Suprapubic skin (tissue), 4 donors: ENCODE measurements around the gene EPG5.

Source experiments
- POLR2A ChIP-seq, 2 donors: fragments of 450-650 bp; IDR thresholded peaks; one replicate each; pipeline ENCODE4 v1.6.1; 2017; ENCODE audit warnings: antibody characterized with exemption in 2 of 2, mild to moderate bottlenecking in 2 of 2, moderate library complexity in 2 of 2
- POLR2AphosphoS5 ChIP-seq, 3 donors: sonication (generic); formaldehyde crosslinking; IDR thresholded peaks; one replicate each; pipeline ENCODE4 v1.6.1; 2017; ENCODE audit warnings: antibody characterized with exemption in 3 of 3
- TF ChIP-seq, protein P1 (sequence below), 2 donors: fragments of 200-600 bp in 1 of 2; fragments of 450-650 bp in 1 of 2; sonication (generic) in 1 of 2; IDR thresholded peaks; one replicate each; pipeline ENCODE4 v1.5.1; 2016 to 2019; ENCODE audit warnings: antibody characterized with exemption in 2 of 2, mild to moderate bottlenecking in 1 of 2, moderate library complexity in 1 of 2

- TF ChIP-seq, protein P1, sequence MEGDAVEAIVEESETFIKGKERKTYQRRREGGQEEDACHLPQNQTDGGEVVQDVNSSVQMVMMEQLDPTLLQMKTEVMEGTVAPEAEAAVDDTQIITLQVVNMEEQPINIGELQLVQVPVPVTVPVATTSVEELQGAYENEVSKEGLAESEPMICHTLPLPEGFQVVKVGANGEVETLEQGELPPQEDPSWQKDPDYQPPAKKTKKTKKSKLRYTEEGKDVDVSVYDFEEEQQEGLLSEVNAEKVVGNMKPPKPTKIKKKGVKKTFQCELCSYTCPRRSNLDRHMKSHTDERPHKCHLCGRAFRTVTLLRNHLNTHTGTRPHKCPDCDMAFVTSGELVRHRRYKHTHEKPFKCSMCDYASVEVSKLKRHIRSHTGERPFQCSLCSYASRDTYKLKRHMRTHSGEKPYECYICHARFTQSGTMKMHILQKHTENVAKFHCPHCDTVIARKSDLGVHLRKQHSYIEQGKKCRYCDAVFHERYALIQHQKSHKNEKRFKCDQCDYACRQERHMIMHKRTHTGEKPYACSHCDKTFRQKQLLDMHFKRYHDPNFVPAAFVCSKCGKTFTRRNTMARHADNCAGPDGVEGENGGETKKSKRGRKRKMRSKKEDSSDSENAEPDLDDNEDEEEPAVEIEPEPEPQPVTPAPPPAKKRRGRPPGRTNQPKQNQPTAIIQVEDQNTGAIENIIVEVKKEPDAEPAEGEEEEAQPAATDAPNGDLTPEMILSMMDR (IDR thresholded peaks at IDR 0.05) = no peak
- TF ChIP-seq POLR2A (IDR thresholded peaks at IDR 0.05) (no peak), POLR2AphosphoS5 (IDR thresholded peaks at IDR 0.05) (no peak)
Observed at GRCh38 chr18:45926691-45927090, 40.4 kb downstream of the EPG5 start.
